Stimulated activated CD4-positive, alpha-beta T cell treated with anti-CD3 and anti-CD28 coated beads, TNF-alpha, amount 100 ng/mL, for 1 hour (primary cell): ENCODE results near the gene C3orf38.
A peak's percentile ranks its signal among the peaks of the same experiment; 100 is the strongest.
"Not testable (repeated sequence)": the region's sequence is repeated elsewhere in the genome, so short reads cannot be mapped to it uniquely, and the experiment has no call there.

Source experiments
- DNase-seq, 3 donors: peaks; one replicate each; pipeline ENCODE4 v3.0.0-alpha.2; 2020; ENCODE audit warnings: low read depth in 3 of 3, low spot score in 1 of 3

C3orf38 gene

DNA sequence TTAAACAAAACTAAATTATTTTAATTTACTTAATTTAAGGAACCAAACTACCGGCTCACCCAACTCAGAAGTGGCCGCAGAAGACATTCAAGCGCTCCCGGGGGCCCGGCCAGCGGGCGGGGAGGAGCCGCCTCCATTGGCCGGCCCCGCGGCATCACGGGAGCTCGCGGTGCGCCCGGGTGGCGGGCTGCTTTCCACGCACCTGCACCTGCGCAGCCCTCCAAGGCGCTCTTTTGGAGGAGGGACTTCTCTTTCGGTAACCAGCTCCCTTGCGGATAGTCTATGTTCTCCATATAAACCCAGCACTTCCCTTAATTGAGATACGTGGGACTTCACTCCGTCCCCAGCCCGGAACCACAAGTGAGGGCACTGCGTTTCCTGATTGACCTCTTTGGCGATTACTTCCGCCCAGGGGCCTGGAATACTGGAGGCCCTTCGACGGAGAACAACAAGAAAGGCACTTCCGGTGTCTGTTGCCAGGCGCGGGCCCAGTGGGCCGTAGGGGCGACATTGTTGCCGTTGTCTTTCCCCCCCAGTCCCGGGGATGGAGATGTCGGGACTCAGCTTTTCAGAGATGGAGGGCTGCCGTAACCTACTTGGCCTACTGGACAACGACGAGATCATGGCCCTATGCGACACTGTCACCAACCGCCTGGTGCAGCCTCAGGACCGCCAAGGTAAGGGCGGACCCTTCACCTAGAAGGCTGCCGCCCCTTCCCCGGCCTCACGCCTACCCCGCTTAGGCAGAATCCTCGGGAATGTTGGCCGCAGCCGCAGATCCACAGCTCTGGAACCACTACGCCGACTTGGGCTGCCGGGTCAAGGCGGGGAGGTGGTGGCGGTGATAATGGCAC, at the start of gene C3orf38:
Gene C3orf38, plus strand, starts transcription at position 451 of the 854 bp plus-strand sequence. Its CDS starts 94 bp downstream, at position 545.
- DNase-seq: peak; percentile 23 to 63 (median 55)

GRCh38 chr3:88101142-88101541, 48.6 kb upstream of the C3orf38 start:
- no peak for DNase-seq

GRCh38 chr3:88105325-88105724, 44.4 kb upstream of the C3orf38 start:
- no peak for DNase-seq

DNA sequence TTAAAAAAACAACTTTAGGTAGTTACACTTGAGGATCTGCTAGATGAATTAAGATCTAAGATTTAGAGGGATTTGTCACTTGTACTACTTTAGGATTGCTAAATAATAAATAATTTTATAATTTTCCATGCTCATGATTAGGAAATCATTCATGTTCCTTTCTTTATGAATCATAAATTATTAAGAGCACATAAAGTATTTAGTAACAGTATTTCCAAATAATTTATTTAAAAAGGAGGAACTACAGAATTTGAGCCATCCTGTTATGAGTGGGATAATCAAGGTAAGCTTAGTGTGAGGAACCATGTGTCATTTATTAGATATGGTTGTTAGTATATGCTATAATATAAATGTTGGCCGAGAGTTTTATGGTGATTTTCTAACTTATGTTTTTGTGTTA, 37.5 kb upstream of the C3orf38 start:
- no peak for DNase-seq

GRCh38 chr3:88113311-88114162, 36.2 kb upstream of the C3orf38 start:
- peak; percentile 2 to 24 (median 10) for DNase-seq

GRCh38 chr3:88114878-88115549, 34.7 kb upstream of the C3orf38 start:
- no peak for DNase-seq

- no peak for DNase-seq
Measured at GRCh38 chr3:88117683-88118082, 32.1 kb upstream of the C3orf38 start.

DNA sequence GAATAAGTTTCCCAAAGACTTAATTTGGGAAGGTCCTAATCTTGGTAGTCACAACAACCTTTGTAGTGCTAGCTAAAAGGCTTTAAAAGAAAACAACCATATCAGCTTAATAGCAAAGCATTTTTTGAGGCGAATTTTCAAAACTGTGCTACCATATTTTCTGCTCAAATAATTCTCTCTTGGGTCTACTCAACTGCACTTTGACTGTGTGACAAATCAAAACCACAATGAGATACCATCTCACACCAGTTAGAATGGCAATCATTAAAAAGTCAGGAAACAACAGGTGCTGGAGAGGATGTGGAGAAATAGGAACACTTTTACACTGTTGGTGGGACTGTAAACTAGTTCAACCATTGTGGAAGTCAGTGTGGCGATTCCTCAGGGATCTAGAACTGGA, 31.2 kb upstream of the C3orf38 start:
- not testable (repeated sequence) for DNase-seq

DNA sequence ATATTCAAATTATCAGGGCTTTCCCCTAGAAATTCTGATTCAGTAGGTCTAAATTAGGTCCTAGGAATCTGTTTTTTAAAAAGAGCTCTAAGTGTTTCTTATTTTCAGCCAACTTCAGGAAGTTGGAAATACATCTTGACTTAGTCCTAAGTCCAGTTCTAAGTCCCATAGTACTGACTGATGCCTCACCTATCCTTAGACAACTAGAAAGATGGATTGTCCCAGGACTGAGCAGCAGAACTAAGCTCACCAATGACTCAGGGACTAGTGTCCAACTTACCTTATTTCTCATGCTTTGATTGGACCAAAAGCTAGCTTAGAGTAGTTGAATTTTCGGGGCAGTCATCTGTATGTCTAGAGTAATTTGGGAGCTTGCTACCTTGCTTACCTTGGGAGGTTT, 26.2 kb upstream of the C3orf38 start:
- no peak for DNase-seq

GRCh38 chr3:88131695-88132094, 18.1 kb upstream of the C3orf38 start:
- no peak for DNase-seq

DNA sequence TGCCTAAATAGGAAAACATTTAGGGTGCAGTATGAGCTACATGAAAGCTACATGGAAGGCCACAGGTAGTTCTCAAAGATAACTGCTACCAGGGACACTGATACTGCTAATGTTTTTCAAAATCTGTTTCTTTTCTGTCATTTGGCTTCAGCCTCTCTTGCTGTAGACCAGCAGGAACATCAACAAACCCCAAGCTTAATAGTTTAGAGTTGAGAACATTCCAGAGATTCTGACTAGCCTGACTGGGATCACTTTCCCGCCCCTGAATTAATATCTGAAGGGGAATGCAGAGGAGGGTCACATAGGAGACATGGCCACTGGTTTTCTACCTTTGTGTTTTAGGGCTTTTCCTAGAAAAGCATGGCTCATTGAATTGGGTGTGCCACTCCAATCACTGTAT, 16.9 kb upstream of the C3orf38 start:
- no peak for DNase-seq

- no peak for DNase-seq
Measured at GRCh38 chr3:88133711-88134263, 16.0 kb upstream of the C3orf38 start.

- DNase-seq: no peak
Measured at GRCh38 chr3:88137836-88138235, 11.9 kb upstream of the C3orf38 start.

GRCh38 chr3:88141458-88142083, 8.2 kb upstream of the C3orf38 start:
- no peak for DNase-seq

GRCh38 chr3:88142094-88142624, 7.6 kb upstream of the C3orf38 start:
- no peak for DNase-seq

DNA sequence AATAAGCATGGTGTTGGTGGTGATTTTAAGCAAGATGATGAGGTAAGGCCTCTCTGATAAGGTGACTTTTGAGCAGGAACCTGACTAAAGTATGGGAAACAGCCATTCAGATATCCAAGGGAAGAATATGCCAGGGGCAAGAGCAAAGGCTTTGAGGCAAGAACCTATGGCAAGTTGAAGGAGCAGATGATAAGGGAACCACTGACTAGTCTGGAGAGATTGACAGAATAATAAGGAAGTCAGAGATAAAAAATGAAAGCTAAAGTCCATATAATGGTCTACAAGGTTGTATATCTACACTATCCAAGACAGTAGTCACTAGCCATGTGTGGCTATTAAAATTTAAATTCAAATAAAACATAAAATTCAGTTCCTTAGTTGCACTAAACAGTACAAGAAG, 2.5 kb upstream of the C3orf38 start:
- no peak for DNase-seq

GRCh38 chr3:88148651-88149050, 1.1 kb upstream of the C3orf38 start:
- DNase-seq: no peak

GRCh38 chr3:88149101-88149508, 654 bp upstream of the C3orf38 start:
- no peak for DNase-seq

DNA sequence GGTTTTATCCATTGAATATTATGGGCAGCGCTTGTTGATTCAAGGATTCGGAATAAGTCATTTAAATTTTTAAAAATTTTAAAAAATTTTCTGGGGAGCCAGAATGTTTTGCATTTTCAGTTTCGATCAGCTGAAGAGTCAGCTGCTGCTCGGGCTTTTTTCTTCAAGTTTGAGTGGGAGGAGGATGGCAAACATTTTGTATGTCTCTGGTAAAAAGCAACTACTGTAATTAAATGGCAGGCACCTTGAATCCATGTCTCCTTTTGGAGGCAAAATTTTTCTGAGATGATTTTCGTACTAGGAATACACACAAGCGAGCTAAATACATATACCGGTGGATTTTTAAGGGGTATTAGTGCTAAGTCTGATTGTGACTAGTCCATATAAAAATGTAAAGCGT, 612 bp downstream of the C3orf38 start:
- DNase-seq: no peak

DNA sequence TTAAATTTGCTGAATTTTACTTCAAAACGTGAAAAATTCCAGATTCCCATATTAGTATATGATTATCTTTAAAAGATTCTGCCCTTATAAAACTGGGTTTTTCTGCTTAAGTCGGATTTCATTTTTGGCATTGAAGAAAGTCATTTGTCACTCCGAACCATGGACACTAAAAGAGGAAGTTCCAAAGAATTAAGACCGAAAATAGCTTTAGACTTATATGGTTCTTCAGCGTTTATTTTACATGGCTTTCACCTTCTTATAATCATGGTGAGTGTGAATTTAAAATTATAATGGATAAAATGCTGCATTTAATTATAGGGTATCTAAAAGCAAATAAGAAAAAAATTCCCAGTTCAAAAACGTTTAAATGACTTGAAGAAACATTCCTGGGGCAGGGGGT, 1.0 kb downstream of the C3orf38 start:
- no peak for DNase-seq

DNA sequence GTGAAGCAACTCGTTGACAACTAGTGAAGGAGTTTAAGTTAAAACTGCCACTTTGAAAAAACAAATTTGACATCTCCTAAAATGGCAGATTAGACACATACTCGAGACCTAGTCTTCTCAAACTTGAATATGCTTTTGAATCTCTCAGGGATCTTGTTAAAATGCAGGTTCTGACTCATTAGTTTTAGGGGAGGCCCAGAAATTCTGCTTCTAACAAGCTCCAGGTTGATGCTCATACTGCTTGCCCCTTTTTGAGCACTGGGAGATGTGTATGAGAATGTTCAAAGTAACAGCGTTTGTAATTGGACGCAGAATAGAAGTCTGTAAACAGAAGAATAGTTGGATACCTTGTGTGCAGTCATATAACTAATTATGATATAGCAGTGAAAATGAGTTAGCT, 1.6 kb downstream of the C3orf38 start:
- DNase-seq: no peak
